Naive B cell (primary cell): ENCODE results near the gene TMEM52. TPM values are rescaled to one million over a fixed set of nuclear protein-coding genes. Genes with fewer than 3 reads are reported as not detected.

Source experiments
- ATAC-seq, 2 donors: fragments of 150-1000 bp; cut with Tn5 transposase; 2 replicates each; pipeline ENCODE4 v1.10.0; 2021; ENCODE audit warnings: low read depth in 2 of 2, mild to moderate bottlenecking in 2 of 2, moderate library complexity in 2 of 2
- DNase-seq: peaks from one replicate; pipeline ENCODE4 v3.0.0; 2022
- H3K27ac Mint-ChIP-seq, 6 donors: one replicate each; pipeline ENCODE4 v1.8.0; 2020 to 2022; ENCODE audit warnings: mild to moderate bottlenecking in 6 of 6, mixed read lengths in 6 of 6, moderate library complexity in 5 of 6, inconsistent platforms in 2 of 6
- H3K27me3 Mint-ChIP-seq, 3 donors: one replicate each; pipeline ENCODE4 v1.8.0; 2021 to 2022; ENCODE audit warnings: mixed read lengths in 3 of 3, mild to moderate bottlenecking in 1 of 3
- H3K36me3 Mint-ChIP-seq, 2 donors: one replicate each; pipeline ENCODE4 v1.8.0; 2020 to 2022; ENCODE audit warnings: mixed read lengths in 2 of 2, inconsistent platforms in 1 of 2, mild to moderate bottlenecking in 1 of 2
- H3K4me1 Mint-ChIP-seq, 3 donors: one replicate each; pipeline ENCODE4 v1.8.0; 2020 to 2022; ENCODE audit warnings: mixed read lengths in 3 of 3, inconsistent platforms in 1 of 3, mild to moderate bottlenecking in 1 of 3, moderate library complexity in 1 of 3
- H3K4me3 Mint-ChIP-seq, 8 donors: one replicate each; pipeline ENCODE4 v1.8.0; 2020 to 2022; ENCODE audit warnings: mild to moderate bottlenecking in 8 of 8, mixed read lengths in 8 of 8, moderate library complexity in 8 of 8, inconsistent platforms in 2 of 8
- H3K9me3 Mint-ChIP-seq, 7 donors: one replicate each; pipeline ENCODE4 v1.8.0; 2020 to 2022; ENCODE audit warnings: mixed read lengths in 7 of 7, mild to moderate bottlenecking in 5 of 7, inconsistent platforms in 2 of 7, moderate library complexity in 1 of 7
- polyA plus RNA-seq, 6 donors: library from polyadenylated mRNA; unstranded; fragments of 300-500 nt; fragmentation: Illumina TruSeq; gene quantifications; one replicate each; pipeline ENCODE4 v1.2.3, GENCODE V29; 2021; ENCODE audit warnings: low read depth in 6 of 6

TMEM52 gene
- polyA plus RNA-seq, 6 donors from 2014 or later, result 0.28 to 0.31 TPM; not detected in 4

DNA sequence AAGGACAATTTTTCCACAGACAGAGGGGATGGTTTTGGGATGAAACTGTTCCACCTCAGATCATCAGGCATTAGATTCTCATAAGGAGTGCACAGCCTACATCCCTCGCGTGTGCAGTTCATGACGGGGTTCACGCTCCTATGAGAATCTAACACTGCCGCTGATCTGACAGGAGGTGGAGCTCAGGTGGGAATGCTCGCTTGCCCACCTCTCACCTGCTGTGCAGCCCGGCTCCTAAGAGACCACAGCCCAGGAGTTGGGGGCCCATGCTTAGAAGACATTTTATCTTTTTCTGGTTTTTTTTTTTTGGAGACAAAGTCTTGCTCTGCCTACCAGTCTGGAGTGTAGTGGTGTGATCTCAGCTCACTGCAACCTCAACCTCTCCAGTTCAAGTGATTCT lies 44.2 kb downstream of the TMEM52 start:
- H3K36me3 Mint-ChIP-seq, result peaks cover 20 to 21% of the 10 kb centered on the region in 2 donors
- DNase-seq (no peak), ATAC-seq (no peak)
- no peaks in the 10 kb centered on the region for H3K27me3 Mint-ChIP-seq
- H3K4me3 Mint-ChIP-seq, result peak overlapping the region in 1 of 8 donors; percentile 13
- H3K27ac Mint-ChIP-seq, result peak overlapping the region in 2 of 6 donors; percentile 42 to 63
- peaks cover 62 to 87% (median 84%) of the 10 kb centered on the region in 3 donors for H3K4me1 Mint-ChIP-seq
- peaks cover 0 to 3% (median 0%) of the 10 kb centered on the region in 7 donors for H3K9me3 Mint-ChIP-seq

DNA sequence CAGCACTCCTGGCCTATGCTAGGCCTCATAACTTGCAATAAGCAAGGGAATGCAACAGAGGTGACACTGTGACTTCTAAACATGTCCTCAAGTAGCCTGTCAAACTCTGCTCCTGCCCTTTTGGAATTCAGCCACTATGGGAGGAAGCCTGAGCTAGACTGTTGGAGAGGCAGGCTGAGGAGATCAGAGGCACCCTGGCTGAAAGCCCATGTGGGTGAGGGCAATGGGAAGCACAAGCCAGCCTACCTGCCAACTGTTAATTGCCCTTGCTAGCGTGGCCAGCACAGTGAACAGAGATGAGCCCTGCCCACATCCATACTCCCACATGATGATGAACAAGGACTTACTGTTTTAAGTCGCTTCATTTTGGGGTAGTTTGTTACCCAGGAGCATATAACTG lies 45.9 kb downstream of the TMEM52 start:
- no peaks in the 10 kb centered on the region for H3K27me3 Mint-ChIP-seq
- peaks cover 0 to 3% (median 0%) of the 10 kb centered on the region in 7 donors for H3K9me3 Mint-ChIP-seq
- ATAC-seq (no peak), DNase-seq (no peak)
- H3K36me3 Mint-ChIP-seq, result peaks cover 13 to 16% of the 10 kb centered on the region in 2 donors
- peak overlapping the region in 1 of 8 donors; percentile 3 for H3K4me3 Mint-ChIP-seq
- H3K27ac Mint-ChIP-seq, result peak overlapping the region in 4 of 6 donors; percentile 74 to 87 (median 85)
- H3K4me1 Mint-ChIP-seq, result peaks cover 62 to 84% (median 78%) of the 10 kb centered on the region in 3 donors

DNA sequence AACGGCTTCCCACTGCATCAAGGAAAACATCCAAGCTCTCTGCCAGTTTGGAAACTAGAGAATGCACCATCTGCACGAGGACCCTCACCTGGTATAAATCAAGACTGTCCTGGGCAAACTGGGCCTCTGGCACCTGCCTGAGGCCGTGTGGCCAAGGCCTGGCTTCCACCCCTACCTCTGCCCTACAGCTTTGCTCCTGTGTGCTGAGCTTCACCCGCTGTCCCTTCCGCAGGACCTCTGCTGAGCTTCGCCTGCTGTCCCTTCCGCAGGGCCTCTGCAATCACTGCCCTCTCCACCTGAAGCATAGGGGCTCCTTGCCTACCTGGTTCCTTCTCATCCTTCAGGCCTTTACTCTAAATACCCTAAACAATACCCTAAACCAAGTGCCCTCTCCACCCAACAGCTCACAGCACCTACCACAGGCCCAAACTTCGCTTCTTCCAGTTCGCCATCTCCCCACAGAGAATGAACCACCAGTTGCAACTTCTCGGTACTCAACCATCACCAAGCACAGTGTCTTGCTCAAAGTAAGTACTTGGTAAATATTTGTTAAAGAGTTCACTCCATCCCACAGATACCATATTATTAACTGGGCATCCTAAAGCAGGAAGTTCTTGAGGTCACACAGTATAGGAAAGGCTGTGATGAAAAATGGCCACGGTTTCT lies 46.6 kb downstream of the TMEM52 start:
- H3K27me3 Mint-ChIP-seq, result no peaks in the 10 kb centered on the region
- H3K36me3 Mint-ChIP-seq, result peaks cover 13 to 16% of the 10 kb centered on the region in 2 donors
- ATAC-seq (no peak), DNase-seq (no peak)
- peak overlapping the region; percentile 76 to 96 (median 86) for H3K27ac Mint-ChIP-seq
- peaks cover 61 to 80% (median 78%) of the 10 kb centered on the region in 3 donors for H3K4me1 Mint-ChIP-seq
- H3K9me3 Mint-ChIP-seq, result peaks cover 0 to 3% (median 0%) of the 10 kb centered on the region in 7 donors
- peak overlapping the region in 5 of 8 donors; percentile 13 to 79 (median 42) for H3K4me3 Mint-ChIP-seq

DNA sequence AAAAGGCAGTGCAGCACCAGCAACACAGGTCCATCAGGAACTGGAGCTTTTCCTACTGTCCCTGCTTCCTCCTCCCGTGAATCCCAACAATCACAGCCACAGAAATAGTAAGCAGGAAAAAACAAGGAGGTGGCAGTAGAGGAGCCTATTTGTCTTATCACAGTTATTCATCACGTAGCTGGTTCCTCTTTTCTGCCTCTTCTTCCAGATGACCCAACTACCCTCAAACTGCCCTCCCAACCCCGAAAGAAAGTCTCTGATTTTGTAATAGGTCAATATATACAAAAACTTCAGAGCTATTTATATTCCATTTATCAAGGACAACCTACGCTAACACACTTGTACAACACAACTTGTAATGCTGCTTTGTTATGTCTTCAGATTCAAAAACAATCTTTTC lies 49.6 kb downstream of the TMEM52 start:
- H3K4me1 Mint-ChIP-seq, result peaks cover 55 to 81% (median 63%) of the 10 kb centered on the region in 3 donors
- ATAC-seq (peak; percentile 49 to 54), DNase-seq (peak; percentile 32)
- H3K36me3 Mint-ChIP-seq, result peaks cover 4 to 9% of the 10 kb centered on the region in 2 donors
- H3K9me3 Mint-ChIP-seq, result peaks cover 0 to 3% (median 0%) of the 10 kb centered on the region in 7 donors
- H3K4me3 Mint-ChIP-seq, result peak overlapping the region; percentile 12 to 69 (median 53)
- peak overlapping the region; percentile 14 to 94 (median 87) for H3K27ac Mint-ChIP-seq
- H3K27me3 Mint-ChIP-seq, result no peaks in the 10 kb centered on the region

Other genes starting within 250 kb of the TMEM52 start
- 10 to 100 TPM; 22.5 to 42.1 (median 33.4) TPM for gene SLC35E2B, start 226.5 kb downstream of the TMEM52 start, polyA plus RNA-seq
- gene CDK11A, start 194.9 kb downstream of the TMEM52 start, polyA plus RNA-seq, result 10 to 100 TPM; 11.9 to 24.1 (median 14.0) TPM
- 10 to 100 TPM; 38.4 to 56.6 (median 44.5) TPM for gene NADK, start 140.8 kb downstream of the TMEM52 start, polyA plus RNA-seq
- gene GNB1, start 28.2 kb downstream of the TMEM52 start, polyA plus RNA-seq, result 100 to 1,000 TPM in 3 of 6 donors, 10 to 100 TPM in 3; 57.9 to 131 (median 92.3) TPM
- gene CALML6, start 4.0 kb downstream of the TMEM52 start, polyA plus RNA-seq, result not detected
- not detected for gene CFAP74, start 84.5 kb upstream of the TMEM52 start, polyA plus RNA-seq
- gene GABRD, start 100.1 kb upstream of the TMEM52 start, polyA plus RNA-seq, result not detected
- gene PRKCZ, start 131.1 kb upstream of the TMEM52 start, polyA plus RNA-seq, result 10 to 100 TPM in 2 of 6 donors, 1 to 10 TPM in 4; 5.7 to 12.4 (median 9.3) TPM